ENCODE results near the gene FAM89B.

The FAM89B gene

GRCh38 chr11:65610404-65610803 is 38.1 kb downstream of the FAM89B start:
- no peak for TF ChIP-seq CTCF (IDR thresholded peaks at IDR 0.05)
- H3K36me3 ChIP-seq (ENCODE audit: control insufficient read depth, insufficient read depth, low read length): no peaks in the 10 kb centered on the region
- no peak overlapping the region for H2AFZ ChIP-seq
- H3K4me3 ChIP-seq (ENCODE audit: low read depth, low read length): no peak overlapping the region
- H3K27ac ChIP-seq: peak overlapping the region; percentile 54
- no peak overlapping the region for H3K4me2 ChIP-seq (ENCODE audit: low read length)
- H3K9ac ChIP-seq: no peak overlapping the region
- H3K79me2 ChIP-seq: no peaks in the 10 kb centered on the region
- no peaks in the 10 kb centered on the region for H3K27me3 ChIP-seq (ENCODE audit: control insufficient read depth, insufficient read depth, low read length)
- no peaks in the 10 kb centered on the region for H3K9me3 ChIP-seq (ENCODE audit: control insufficient read depth, low read length)
- H3K4me1 ChIP-seq: no peaks in the 10 kb centered on the region

- Histone ChIP-seq H3K4me2 (ENCODE audit: low read length) (no peak overlapping the region), H3K27ac (peak overlapping the region; percentile 54), H3K4me1 (no peaks in the 10 kb centered on the region), H3K79me2 (no peaks in the 10 kb centered on the region), H3K36me3 (ENCODE audit: control insufficient read depth, insufficient read depth, low read length) (no peaks in the 10 kb centered on the region), H3K9me3 (ENCODE audit: control insufficient read depth, low read length) (no peaks in the 10 kb centered on the region), H3K9ac (no peak overlapping the region), H3K27me3 (ENCODE audit: control insufficient read depth, insufficient read depth, low read length) (no peaks in the 10 kb centered on the region), H3K4me3 (ENCODE audit: low read depth, low read length) (no peak overlapping the region), H2AFZ (no peak overlapping the region)
- TF ChIP-seq CTCF (IDR thresholded peaks at IDR 0.05): no peak
These were observed 38.9 kb downstream of the FAM89B start for GRCh38 chr11:65611028-65611757.

GRCh38 chr11:65611758-65612603 is 39.6 kb downstream of the FAM89B start:
- no peaks in the 10 kb centered on the region for H3K9me3 ChIP-seq (ENCODE audit: control insufficient read depth, low read length)
- H3K36me3 ChIP-seq (ENCODE audit: control insufficient read depth, insufficient read depth, low read length): no peaks in the 10 kb centered on the region
- H3K4me3 ChIP-seq (ENCODE audit: low read depth, low read length): peak overlapping the region; percentile 27
- H3K9ac ChIP-seq: no peak overlapping the region
- H3K4me1 ChIP-seq: peaks cover 5% of the 10 kb centered on the region
- no peak overlapping the region for H2AFZ ChIP-seq
- peak overlapping the region; percentile 85 for H3K4me2 ChIP-seq (ENCODE audit: low read length)
- no peak overlapping the region for H3K27ac ChIP-seq
- no peaks in the 10 kb centered on the region for H3K79me2 ChIP-seq
- H3K27me3 ChIP-seq (ENCODE audit: control insufficient read depth, insufficient read depth, low read length): no peaks in the 10 kb centered on the region
- no peak for TF ChIP-seq CTCF (IDR thresholded peaks at IDR 0.05)

- H3K27ac ChIP-seq: no peak overlapping the region
- no peak overlapping the region for H2AFZ ChIP-seq
- no peak overlapping the region for H3K9ac ChIP-seq
- no peaks in the 10 kb centered on the region for H3K27me3 ChIP-seq (ENCODE audit: control insufficient read depth, insufficient read depth, low read length)
- peaks cover 5% of the 10 kb centered on the region for H3K4me1 ChIP-seq
- no peak for TF ChIP-seq CTCF (IDR thresholded peaks at IDR 0.05)
- no peaks in the 10 kb centered on the region for H3K36me3 ChIP-seq (ENCODE audit: control insufficient read depth, insufficient read depth, low read length)
- peak overlapping the region; percentile 85 for H3K4me2 ChIP-seq (ENCODE audit: low read length)
- no peaks in the 10 kb centered on the region for H3K9me3 ChIP-seq (ENCODE audit: control insufficient read depth, low read length)
- no peaks in the 10 kb centered on the region for H3K79me2 ChIP-seq
- H3K4me3 ChIP-seq (ENCODE audit: low read depth, low read length): peak overlapping the region; percentile 27
These were observed 40.4 kb downstream of the FAM89B start for GRCh38 chr11:65612691-65613090.
